ENCODE data around the gene UTP14C.

- TF ChIP-seq CTCF (IDR thresholded peaks at IDR 0.05) (no peak), EZH2 (IDR thresholded peaks at IDR 0.05; ENCODE audit: borderline replicate concordance, insufficient read depth, low read depth, low read length, poor library complexity, severe bottlenecking) (no peak)
Observed at GRCh38 chr13:52002361-52002760, 22.1 kb upstream of the UTP14C start.
